ENCODE data around the gene ASB9. TPM values are rescaled to one million over a fixed set of nuclear protein-coding genes. Genes with fewer than 3 reads are reported as not detected.

ASB9 gene
- total RNA-seq, 1 experiment from 2014 or later, result 0.11 TPM

DNA sequence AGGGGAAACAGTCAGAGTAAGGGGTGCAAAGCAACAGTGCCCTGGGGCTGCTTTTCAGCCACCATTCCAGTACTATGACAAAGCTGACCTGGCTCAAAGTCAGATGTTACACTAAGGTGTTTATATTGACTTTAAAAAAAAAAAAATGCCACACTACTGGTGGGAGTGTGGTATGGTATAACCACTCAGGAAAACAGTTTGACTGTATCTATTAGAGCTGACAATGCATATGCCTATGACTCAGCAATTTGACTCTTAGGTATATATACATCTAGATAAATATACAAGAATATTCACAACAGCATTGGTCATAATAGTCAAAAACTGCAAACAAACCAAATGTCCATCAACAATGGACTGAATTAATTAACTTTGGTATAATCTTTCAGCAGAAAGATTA, 15.0 kb downstream of the ASB9 start:
- CTCF ChIA-PET, result no interaction called here
- TF ChIP-seq SMAD3 (CRISPR knock-in tag; IDR thresholded peaks at IDR 0.05; ENCODE audit: borderline replicate concordance) (no peak), ZNF532 (CRISPR knock-in tag; IDR thresholded peaks at IDR 0.05; ENCODE audit: borderline replicate concordance) (no peak), EMX1 (CRISPR knock-in tag; IDR thresholded peaks at IDR 0.05) (no peak), NR1H2 (CRISPR knock-in tag; IDR thresholded peaks at IDR 0.05) (no peak), CBFB (CRISPR knock-in tag; IDR thresholded peaks at IDR 0.05; ENCODE audit: low read depth) (no peak), ZNF512 (CRISPR knock-in tag; IDR thresholded peaks at IDR 0.05; ENCODE audit: borderline replicate concordance) (no peak), JUN (CRISPR knock-in tag; IDR thresholded peaks at IDR 0.05) (no peak)
- DNase-seq (ENCODE audit: low spot score) (no peak), ATAC-seq (no peak)
- Mint-ChIP-seq H3K27me3 (ENCODE audit: low read depth) (no peaks in the 10 kb centered on the region), H3K36me3 (no peaks in the 10 kb centered on the region), H3K4me1 (no peaks in the 10 kb centered on the region), H3K4me3 (no peak overlapping the region), H3K9me3 (no peaks in the 10 kb centered on the region), H3K27ac (no peak overlapping the region)
- POLR2A ChIA-PET, result no interaction called here

- DNase-seq (ENCODE audit: low spot score) (no peak), ATAC-seq (no peak)
- no peaks in the 10 kb centered on the region for H3K36me3 Mint-ChIP-seq
- no peaks in the 10 kb centered on the region for H3K4me1 Mint-ChIP-seq
- no peaks in the 10 kb centered on the region for H3K27me3 Mint-ChIP-seq (ENCODE audit: low read depth)
- no peaks in the 10 kb centered on the region for H3K9me3 Mint-ChIP-seq
- H3K27ac Mint-ChIP-seq, result no peak overlapping the region
- H3K4me3 Mint-ChIP-seq, result no peak overlapping the region
- TF ChIP-seq HMGA2 (CRISPR knock-in tag; IDR thresholded peaks at IDR 0.05) (no peak), ZNF263 (CRISPR knock-in tag; IDR thresholded peaks at IDR 0.05; ENCODE audit: low read depth) (no peak), SOX15 (CRISPR knock-in tag; IDR thresholded peaks at IDR 0.05) (no peak), NR2C2 (CRISPR knock-in tag; IDR thresholded peaks at IDR 0.05) (no peak), CBFB (CRISPR knock-in tag; IDR thresholded peaks at IDR 0.05; ENCODE audit: low read depth) (no peak)
- TF ChIP-seq, protein P1, sequence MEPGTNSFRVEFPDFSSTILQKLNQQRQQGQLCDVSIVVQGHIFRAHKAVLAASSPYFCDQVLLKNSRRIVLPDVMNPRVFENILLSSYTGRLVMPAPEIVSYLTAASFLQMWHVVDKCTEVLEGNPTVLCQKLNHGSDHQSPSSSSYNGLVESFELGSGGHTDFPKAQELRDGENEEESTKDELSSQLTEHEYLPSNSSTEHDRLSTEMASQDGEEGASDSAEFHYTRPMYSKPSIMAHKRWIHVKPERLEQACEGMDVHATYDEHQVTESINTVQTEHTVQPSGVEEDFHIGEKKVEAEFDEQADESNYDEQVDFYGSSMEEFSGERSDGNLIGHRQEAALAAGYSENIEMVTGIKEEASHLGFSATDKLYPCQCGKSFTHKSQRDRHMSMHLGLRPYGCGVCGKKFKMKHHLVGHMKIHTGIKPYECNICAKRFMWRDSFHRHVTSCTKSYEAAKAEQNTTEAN (CRISPR knock-in tag; IDR thresholded peaks at IDR 0.05), result no peak
- CTCF ChIA-PET, result no interaction called here
- POLR2A ChIA-PET, result no interaction called here
These were observed 24.0 kb downstream of the ASB9 start for GRCh38 chrX:15245896-15246295.

DNA sequence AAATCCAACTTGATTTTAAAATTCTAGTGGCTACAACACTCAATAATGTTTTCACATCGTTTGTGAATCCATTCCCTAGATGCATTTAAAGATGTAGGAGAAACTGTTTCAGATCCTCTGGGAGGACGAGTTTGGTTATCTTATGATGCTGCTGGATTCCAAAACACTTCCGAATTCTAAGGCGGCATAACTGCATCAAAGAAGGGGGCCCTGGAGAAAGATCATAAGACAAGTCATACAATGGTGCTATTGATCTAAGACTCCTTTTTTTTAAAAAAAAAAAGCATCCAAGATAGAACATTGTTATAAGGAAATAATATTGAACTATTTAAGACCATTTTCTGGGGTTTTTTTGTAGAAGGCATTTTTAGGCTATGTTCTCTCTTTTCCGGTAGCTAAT, 25.5 kb downstream of the ASB9 start:
- ATAC-seq (no peak), DNase-seq (ENCODE audit: low spot score) (no peak)
- H3K4me1 Mint-ChIP-seq, result no peaks in the 10 kb centered on the region
- H3K9me3 Mint-ChIP-seq, result no peaks in the 10 kb centered on the region
- no peaks in the 10 kb centered on the region for H3K27me3 Mint-ChIP-seq (ENCODE audit: low read depth)
- ChIA-PET CTCF (no interaction called here), POLR2A (no interaction called here)
- no peak overlapping the region for H3K4me3 Mint-ChIP-seq
- no peaks in the 10 kb centered on the region for H3K36me3 Mint-ChIP-seq
- no peak for TF ChIP-seq CBFB (CRISPR knock-in tag; IDR thresholded peaks at IDR 0.05; ENCODE audit: low read depth)
- no peak for TF ChIP-seq ZNF263 (CRISPR knock-in tag; IDR thresholded peaks at IDR 0.05; ENCODE audit: low read depth)
- no peak for TF ChIP-seq USF2 (CRISPR knock-in tag; IDR thresholded peaks at IDR 0.05)
- TF ChIP-seq IRF2 (CRISPR knock-in tag; IDR thresholded peaks at IDR 0.05; ENCODE audit: borderline replicate concordance, low read depth), result no peak
- no peak for TF ChIP-seq TCF7 (CRISPR knock-in tag; IDR thresholded peaks at IDR 0.05; ENCODE audit: low read depth)
- no peak for TF ChIP-seq ZBTB21 (CRISPR knock-in tag; IDR thresholded peaks at IDR 0.05; ENCODE audit: borderline replicate concordance)
- no peak overlapping the region for H3K27ac Mint-ChIP-seq
